GM12874 (cell line): ENCODE results near the gene CCDC171.
A peak's percentile ranks its signal among the peaks of the same experiment; 100 is the strongest.

ENCODE experiments used
- CTCF ChIP-seq: IDR thresholded peaks from 2 replicates; pipeline ENCODE4 v1.5.1; 2011; ENCODE audit warnings: low read depth, mild to moderate bottlenecking, control low read depth, low read length, moderate library complexity; ENCODE audit not compliant: insufficient read depth

The CCDC171 gene

DNA sequence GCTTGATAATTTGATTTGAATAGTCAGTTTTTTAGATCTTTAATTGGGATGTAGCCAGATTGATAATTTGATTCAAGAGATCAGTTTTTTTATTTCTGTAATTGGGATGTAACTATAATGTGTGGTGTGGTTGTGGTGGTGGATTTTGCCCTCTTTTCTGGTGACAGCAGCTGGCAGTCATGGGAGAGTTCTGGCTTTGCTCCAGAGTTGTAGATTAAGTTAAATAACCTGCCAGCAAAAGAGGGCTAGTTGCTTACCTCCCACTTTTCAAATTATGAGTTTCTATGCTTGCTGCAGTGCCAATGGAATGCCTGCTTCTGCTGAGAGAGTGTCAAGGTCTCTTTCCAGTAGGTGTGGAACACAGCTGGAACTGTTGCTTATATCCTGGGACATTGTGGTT lies 315.1 kb downstream of the CCDC171 start:
- TF ChIP-seq CTCF: no peak

- TF ChIP-seq CTCF: 0 out of 2 replicates have a peak, but pooled peaks have one; percentile 26
Observed at GRCh38 chr9:15873573-15874177, 320.8 kb downstream of the CCDC171 start.

GRCh38 chr9:15882328-15882727 lies 329.5 kb downstream of the CCDC171 start:
- no peak for TF ChIP-seq CTCF

GRCh38 chr9:15882883-15883282 lies 330.0 kb downstream of the CCDC171 start:
- no peak for TF ChIP-seq CTCF

- TF ChIP-seq CTCF: no peak
Observed at GRCh38 chr9:15885464-15885863, 332.6 kb downstream of the CCDC171 start.

DNA sequence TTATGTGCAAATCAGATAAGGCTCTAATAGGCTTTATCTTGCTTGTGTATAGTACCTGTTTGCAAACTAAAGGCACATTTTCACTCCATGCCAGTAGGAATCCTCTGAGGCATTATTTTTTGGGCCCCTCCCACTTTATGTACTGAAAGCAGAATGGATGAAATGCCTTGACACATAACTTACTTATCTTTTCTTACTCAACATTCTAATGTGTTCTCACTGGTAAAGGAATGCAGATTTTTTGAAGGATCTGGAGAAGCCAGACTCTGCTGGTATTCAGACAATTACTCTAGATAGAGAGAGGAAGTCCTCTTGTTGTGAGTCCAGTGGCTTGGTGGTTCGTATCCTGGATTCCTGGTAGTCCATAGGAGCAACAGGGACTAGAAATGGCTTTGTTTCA lies 336.7 kb downstream of the CCDC171 start:
- no peak for TF ChIP-seq CTCF

GRCh38 chr9:15901572-15901971 lies 348.7 kb downstream of the CCDC171 start:
- TF ChIP-seq CTCF: no peak
